Heart right ventricle (tissue), 16 donors: ENCODE data around the gene LATS1. TPM values are rescaled to one million over a fixed set of nuclear protein-coding genes. Genes with fewer than 3 reads are reported as not detected.

Experiments used
- ATAC-seq, 8 donors: fragments of 200-7000 bp; cut with Tn5 transposase; one replicate each; pipeline ENCODE4 v1.9.1; 2020; ENCODE audit warnings: mild to moderate bottlenecking in 8 of 8, moderate library complexity in 8 of 8, moderate number of reproducible peaks in 1 of 8
- DNase-seq, 2 donors: peaks; one replicate each; pipeline ENCODE4 v3.0.0-alpha.2; 2020
- H3K27ac ChIP-seq, 10 donors: fragments of 200-600 bp; sonication (generic) in 2 of 10; one replicate each; pipeline versions ENCODE4 v1.5.0 to v1.8.0; 2020 to 2022; ENCODE audit warnings: mild to moderate bottlenecking in 3 of 10
- H3K27me3 ChIP-seq, 7 donors: fragments of 200-600 bp; one replicate each; pipeline ENCODE4 v1.8.0; 2021 to 2022; ENCODE audit warnings: mild to moderate bottlenecking in 2 of 7
- H3K36me3 ChIP-seq, 9 donors: fragments of 200-600 bp; sonication (generic) in 1 of 9; one replicate each; pipeline versions ENCODE4 v1.5.0 to v1.8.0; 2020 to 2022; ENCODE audit warnings: mild to moderate bottlenecking in 2 of 9
- H3K4me1 ChIP-seq, 9 donors: fragments of 200-600 bp; sonication (generic) in 1 of 9; one replicate each; pipeline versions ENCODE4 v1.5.0 to v1.8.0; 2020 to 2022; ENCODE audit warnings: mild to moderate bottlenecking in 4 of 9
- H3K4me3 ChIP-seq, 10 donors: fragments of 200-600 bp; sonication (generic) in 2 of 10; one replicate each; pipeline versions ENCODE4 v1.5.0 to v1.8.0; 2020 to 2022; ENCODE audit warnings: mild to moderate bottlenecking in 7 of 10, moderate library complexity in 2 of 10
- H3K9me3 ChIP-seq, 11 donors: fragments of 200-600 bp in 10 of 11; sonication (generic) in 2 of 11; one replicate each; pipeline versions ENCODE4 v1.5.0 to v1.8.0; 2013 to 2022; ENCODE audit warnings: mild to moderate bottlenecking in 2 of 11, control low read depth in 1 of 11, moderate library complexity in 1 of 11
- CTCF ChIP-seq, 9 donors: fragments of 200-600 bp; sonication (generic) in 2 of 9; IDR thresholded peaks; one replicate each; pipeline versions ENCODE4 v1.5.0 to v1.8.0; 2021 to 2022; ENCODE audit warnings: antibody characterized with exemption in 9 of 9, mild to moderate bottlenecking in 5 of 9, moderate library complexity in 1 of 9
- WGBS, 2 donors: extraction: QIAGEN DNeasy Blood & Tissue Kit; methylation state at CpG; one replicate each; pipeline ENCODE4 v1.1.7; 2013; ENCODE audit warnings: inconsistent platforms in 1 of 2; 5-methylcytosine and 5-hydroxymethylcytosine counted together
- intact Hi-C, 10 donors: fragments of 100-400 bp; cut with DNase I; formaldehyde crosslinking; loops; one replicate each; pipeline versions ENCODE4 v1.11.1 to v1.14.2; 2022
- polyA plus RNA-seq, 2 donors: library from polyadenylated mRNA; stranded (reverse); fragments of 200-250 nt; gene quantifications; one replicate each; pipeline ENCODE4 v1.2.3, GENCODE V29; 2013
- total RNA-seq, 10 donors: library from RNA; stranded (reverse); fragmentation: NEBNext Ultra II Directional in 3 of 10; extraction: Animal tissue kit (Norgen Biotek cat#: 25700) in 3 of 10; gene quantifications; one replicate each; pipeline versions ENCODE4 v1.2.1 to v1.2.4, GENCODE V29; 2021 to 2023
- donor health status: Arrhythmogenic right ventricular cardiomyopathy.
- donor health status: ischemic (EF 13 %, LVEDD 7.1; RV severe dilation, severe dysfunction).
- donor health status: healthy with polysubstance abuse.
- donor health status: DM: no; HTN: yes; CAD: no.
- donor health status: DM: no; HTN: no; CAD: no.
- donor health status: ischemic (EF 25% LVEDD 6.9; RV normal size, moderate dysfunction).
- donor health status: ischemic (EF 25% LVEDD 5.7; RV mildly dilated, moderate dysfunction).
- donor health status: healthy.
- donor health status: DM: yes; HTN: yes; CAD: no.
- donor health status: Ischemic cardiomyopathy.
- donor health status: ischemic (EF 35%, LVEDD 5.7; RV mildly dilated, moderate dysfunction).
- donor health status: nonischemic (EF 11% LVEDD 7.7; RV severe dilation, severe dysfunction).
- donor health status: DM: yes; HTN: yes; CAD: no.
- donor health status: PGD.
- donor health status: ischemic (EF 29% LVEDD 5.4; RV normal size, mild dysfunction).
- donor health status: nonischemic (EF 23%, LVEDD 6.1; RV moderate dilation, normal function).

Gene LATS1
- total and polyA plus RNA-seq, 12 donors, result 2.9 to 16.9 (median 12.8) TPM

GRCh38 chr6:149717255-149717587 lies 680 bp downstream of the LATS1 start:
- H3K4me3 ChIP-seq, result peak overlapping the region; percentile 63 to 98 (median 88)
- peak overlapping the region; percentile 90 to 100 (median 99) for H3K27ac ChIP-seq
- peaks cover 0 to 41% (median 28%) of the 10 kb centered on the region in 9 donors for H3K4me1 ChIP-seq
- intact Hi-C loops, result loop anchor here in 4 of 10 donors (5.0 to 10.0 kb wide), 4 partner anchors 70 to 210 kb away; partner anchors contain the start of genes GINM1 (in 2 of the 4), KATNA1 (in 1 of the 4) and PPIL4 (in 1 of the 4)
- peak in 4 of 8 donors; percentile 1 to 38 (median 8) for ATAC-seq
- H3K36me3 ChIP-seq, result peaks cover 0 to 21% (median 0%) of the 10 kb centered on the region in 9 donors
- H3K9me3 ChIP-seq, result no peaks in the 10 kb centered on the region
- WGBS, 2 donors, result 0% methylated on average over 9 of the region's 9 CpGs
- no peak for DNase-seq
- no peaks in the 10 kb centered on the region for H3K27me3 ChIP-seq
- no peak for TF ChIP-seq CTCF (IDR thresholded peaks at IDR 0.05)

- Histone ChIP-seq H3K4me1 (peaks cover 0 to 41% (median 28%) of the 10 kb centered on the region in 9 donors), H3K4me3 (peak overlapping the region; percentile 63 to 98 (median 88)), H3K36me3 (peaks cover 0 to 21% (median 0%) of the 10 kb centered on the region in 9 donors), H3K9me3 (no peaks in the 10 kb centered on the region), H3K27ac (peak overlapping the region in 9 of 10 donors; percentile 47 to 100 (median 99)), H3K27me3 (no peaks in the 10 kb centered on the region)
- TF ChIP-seq CTCF (IDR thresholded peaks at IDR 0.05), result no peak
- DNase-seq, result no peak
- WGBS, 2 donors, result 18 to 25% methylated on average over 8 of the region's 8 CpGs
- intact Hi-C loops, result loop anchor here in 4 of 10 donors (5.0 to 10.0 kb wide), 4 partner anchors 69 to 211 kb away; partner anchors contain the start of genes GINM1 (in 2 of the 4), KATNA1 (in 1 of the 4) and PPIL4 (in 1 of the 4)
- ATAC-seq, result no peak
Observed at GRCh38 chr6:149716181-149716963, 1.5 kb downstream of the LATS1 start.

- intact Hi-C loops, result loop anchor here in 3 of 10 donors (10.0 kb wide), 2 partner anchors 150 to 170 kb away; partner anchors contain the start of genes GINM1 (in 2 of the 3) and PPIL4 (in 1 of the 3)
- no peak overlapping the region for H3K27ac ChIP-seq
- H3K4me3 ChIP-seq, result no peak overlapping the region
- DNase-seq (no peak), ATAC-seq (no peak)
- H3K27me3 ChIP-seq, result no peaks in the 10 kb centered on the region
- no peaks in the 10 kb centered on the region for H3K9me3 ChIP-seq
- 76 to 82% methylated on average over 1 of the region's 1 CpG for WGBS, 2 donors
- peaks cover 0 to 21% (median 0%) of the 10 kb centered on the region in 9 donors for H3K36me3 ChIP-seq
- H3K4me1 ChIP-seq, result peaks cover 0 to 57% (median 40%) of the 10 kb centered on the region in 9 donors
- TF ChIP-seq CTCF (IDR thresholded peaks at IDR 0.05), result no peak
Observed at GRCh38 chr6:149714442-149714841, 3.5 kb downstream of the LATS1 start.

GRCh38 chr6:149711711-149712110 lies 6.2 kb downstream of the LATS1 start:
- Histone ChIP-seq H3K4me1 (peaks cover 0 to 67% (median 46%) of the 10 kb centered on the region in 9 donors), H3K4me3 (no peak overlapping the region), H3K9me3 (no peaks in the 10 kb centered on the region), H3K27me3 (no peaks in the 10 kb centered on the region), H3K27ac (no peak overlapping the region), H3K36me3 (peaks cover 0 to 25% (median 0%) of the 10 kb centered on the region in 9 donors)
- intact Hi-C loops, result loop anchor here in 3 of 10 donors (10.0 kb wide), 2 partner anchors 147 to 167 kb away; partner anchors contain the start of genes GINM1 (in 2 of the 3) and PPIL4 (in 1 of the 3)
- ATAC-seq, result no peak
- WGBS, 2 donors, result 92 to 95% methylated on average over 5 of the region's 5 CpGs
- no peak for TF ChIP-seq CTCF (IDR thresholded peaks at IDR 0.05)
- no peak for DNase-seq
